Smooth muscle cell (in vitro differentiated cells): ENCODE results near the gene HK1. TPM values are rescaled to one million over a fixed set of nuclear protein-coding genes. Genes with fewer than 3 reads are reported as not detected.

Experiments
- DNase-seq: peaks from one replicate; lab custom pipeline; 2025; ENCODE audit not compliant: unreplicated experiment; lab: John Stamatoyannopoulos, UW
- H2AFZ ChIP-seq: fragments of 200-600 bp; sonication (generic); 2 replicates; pipeline ENCODE4 v1.6.0; 2016; ENCODE audit warnings: antibody characterized with exemption, low read depth, mild to moderate bottlenecking
- H3F3A ChIP-seq: fragments of 200-600 bp; sonication (generic); 2 replicates; pipeline ENCODE4 v1.6.0; 2017; ENCODE audit warnings: antibody characterized with exemption, low read depth
- H3K27ac ChIP-seq: fragments of 200-600 bp; sonication (generic); 2 replicates; pipeline ENCODE4 v1.5.1; 2016; ENCODE audit warnings: low read depth, mild to moderate bottlenecking
- H3K27me3 ChIP-seq: fragments of 200-600 bp; sonication (generic); 2 replicates; pipeline ENCODE4 v1.6.1; 2016; ENCODE audit warnings: low read depth, mild to moderate bottlenecking
- H3K36me3 ChIP-seq: fragments of 200-600 bp; sonication (generic); 2 replicates; pipeline ENCODE4 v1.5.1; 2016; ENCODE audit warnings: low read depth
- H3K4me1 ChIP-seq: fragments of 200-600 bp; sonication (generic); 2 replicates; pipeline ENCODE4 v1.5.1; 2016; ENCODE audit warnings: low read depth
- H3K4me2 ChIP-seq: fragments of 200-600 bp; sonication (generic); 2 replicates; pipeline ENCODE4 v1.6.0; 2016; ENCODE audit warnings: mild to moderate bottlenecking
- H3K4me3 ChIP-seq: fragments of 200-600 bp; sonication (generic); 2 replicates; pipeline ENCODE4 v1.5.1; 2016; ENCODE audit warnings: mild to moderate bottlenecking
- H3K79me2 ChIP-seq: fragments of 200-600 bp; sonication (generic); 2 replicates; pipeline ENCODE4 v1.6.0; 2016; ENCODE audit warnings: low read depth, mild to moderate bottlenecking
- H3K9ac ChIP-seq: fragments of 200-600 bp; sonication (generic); 2 replicates; pipeline ENCODE4 v1.6.0; 2016; ENCODE audit warnings: low read depth
- H3K9me3 ChIP-seq: fragments of 200-600 bp; sonication (generic); replicated peaks from 2 replicates; pipeline ENCODE4 v1.5.1; 2016; ENCODE audit warnings: low read depth
- H4K20me1 ChIP-seq: fragments of 200-600 bp; sonication (generic); 2 replicates; pipeline ENCODE4 v1.6.0; 2016; ENCODE audit warnings: low read depth
- CTCF ChIP-seq: fragments of 200-600 bp; sonication (generic); IDR thresholded peaks from 2 replicates; pipeline ENCODE4 v1.5.1; 2017; ENCODE audit warnings: borderline replicate concordance, mild to moderate bottlenecking, antibody characterized with exemption; ENCODE audit not compliant: insufficient read depth, poor library complexity, severe bottlenecking
- WGBS: methylation state at CpG from one replicate; pipeline ENCODE4 v1.1.7; 2016; ENCODE audit warnings: low lambda C conversion rate; 5-methylcytosine and 5-hydroxymethylcytosine counted together
- polyA plus RNA-seq: library from polyadenylated mRNA; unstranded; fragments of >200 nt; fragmentation: Nextera tagmentation; extraction: Ambion mirVana; gene quantifications from 2 replicates; pipeline ENCODE4 v1.2.1, GENCODE V29; 2016
- total RNA-seq: library from RNA; depleted of rRNA; stranded (reverse); fragments of >200 nt; gene quantifications from 2 replicates; pipeline ENCODE4 v1.2.3, GENCODE V29; 2014

The HK1 gene
- total and polyA plus RNA-seq, 2 experiments from 2014 or later = 62.7 to 123 TPM

GRCh38 chr10:69415951-69416350, 137.7 kb downstream of the HK1 start:
- no peak for DNase-seq
- Histone ChIP-seq H3K4me1 (no peaks in the 10 kb centered on the region), H2AFZ (no peak overlapping the region), H3K27me3 (no peaks in the 10 kb centered on the region), H3K9ac (no peak overlapping the region), H4K20me1 (no peaks in the 10 kb centered on the region), H3K4me3 (no peak overlapping the region), H3K36me3 (no peaks in the 10 kb centered on the region), H3K4me2 (no peak overlapping the region), H3K27ac (no peak overlapping the region), H3K79me2 (no peaks in the 10 kb centered on the region), H3K9me3 (no peaks in the 10 kb centered on the region), H3F3A (peaks cover 10% of the 10 kb centered on the region)
- WGBS = 96% methylated on average over 10 of the region's 10 CpGs
- TF ChIP-seq CTCF = no peak

- TF ChIP-seq CTCF = no peak
- H3K4me1 ChIP-seq = no peaks in the 10 kb centered on the region
- no peak within 1 kb of the TSS for H2AFZ ChIP-seq
- DNase-seq = no peak
- H3K27me3 ChIP-seq = no peaks in the 10 kb centered on the region
- H3K4me2 ChIP-seq = no peak within 1 kb of the TSS
- H4K20me1 ChIP-seq = no peaks in the 10 kb centered on the region
- H3K36me3 ChIP-seq = no peaks in the 10 kb centered on the region
- no peak within 1 kb of the TSS for H3K4me3 ChIP-seq
- 94% methylated on average over 8 of the region's 10 CpGs for WGBS
- no peaks in the 10 kb centered on the region for H3K79me2 ChIP-seq
- H3K9ac ChIP-seq = no peak within 1 kb of the TSS
- no peak within 1 kb of the TSS for H3K27ac ChIP-seq
- no peaks in the 10 kb centered on the region for H3K9me3 ChIP-seq
- H3F3A ChIP-seq = peaks cover 5% of the 10 kb centered on the region
These were observed 138.4 kb downstream of the HK1 start, which contains the start of gene TACR2 for GRCh38 chr10:69416695-69417094. Gene TACR2 (minus strand): TSS chr10:69416918. CDS start chr10:69416323, 595 bp downstream.

GRCh38 chr10:69417542-69417941, 139.2 kb downstream of the HK1 start:
- 84% methylated on average over 11 of the region's 11 CpGs for WGBS
- Histone ChIP-seq H3K4me1 (no peaks in the 10 kb centered on the region), H3F3A (peaks cover 4% of the 10 kb centered on the region), H3K27me3 (no peaks in the 10 kb centered on the region), H3K27ac (no peak overlapping the region), H3K36me3 (no peaks in the 10 kb centered on the region), H2AFZ (no peak overlapping the region), H3K4me3 (no peak overlapping the region), H3K9me3 (no peaks in the 10 kb centered on the region), H3K4me2 (no peak overlapping the region), H3K9ac (no peak overlapping the region), H3K79me2 (no peaks in the 10 kb centered on the region), H4K20me1 (no peaks in the 10 kb centered on the region)
- TF ChIP-seq CTCF = no peak
- DNase-seq = no peak

- no peak overlapping the region for H3K27ac ChIP-seq
These were observed 139.9 kb downstream of the HK1 start for GRCh38 chr10:69418052-69418752.

More at GRCh38 chr10:69418052-69418752, 139.9 kb downstream of the HK1 start:
- peaks cover 4% of the 10 kb centered on the region for H3F3A ChIP-seq
- H3K27me3 ChIP-seq = no peaks in the 10 kb centered on the region
- no peak overlapping the region for H2AFZ ChIP-seq
- H3K4me1 ChIP-seq = no peaks in the 10 kb centered on the region
- 62% methylated on average over 8 of the region's 8 CpGs for WGBS
- H3K9ac ChIP-seq = no peak overlapping the region
- no peaks in the 10 kb centered on the region for H3K79me2 ChIP-seq
- H3K9me3 ChIP-seq = no peaks in the 10 kb centered on the region
- TF ChIP-seq CTCF = no peak
- no peak overlapping the region for H3K4me2 ChIP-seq
- no peak overlapping the region for H3K4me3 ChIP-seq
- no peak for DNase-seq
- no peaks in the 10 kb centered on the region for H4K20me1 ChIP-seq
- no peaks in the 10 kb centered on the region for H3K36me3 ChIP-seq
